HepG2 (cell line): ENCODE results near the gene WDR87. TPM values are rescaled to one million over a fixed set of nuclear protein-coding genes. Genes with fewer than 3 reads are reported as not detected.

Experiments used
- ARID5B ChIP-seq: IDR thresholded peaks from 2 replicates; pipeline ENCODE4 v1.4.0; 2020; ENCODE audit warnings: mild to moderate bottlenecking, missing genetic modification reagents
- BCL6 ChIP-seq: IDR thresholded peaks from 2 replicates; pipeline ENCODE4 v1.6.1; 2016; ENCODE audit warnings: missing genetic modification reagents, missing compliant biosample characterization
- HDAC2 ChIP-seq: sonication (generic); formaldehyde crosslinking; IDR thresholded peaks from 2 replicates; pipeline ENCODE4 v1.4.0; 2020; ENCODE audit warnings: missing genetic modification reagents
- SKI ChIP-seq: fragments of 450-650 bp; IDR thresholded peaks from one replicate; pipeline ENCODE4 v1.6.1; 2018; ENCODE audit warnings: mild to moderate bottlenecking; ENCODE audit not compliant: partially characterized antibody
- SKIL ChIP-seq: sonication (generic); formaldehyde crosslinking; IDR thresholded peaks from 2 replicates; pipeline ENCODE4 v1.8.0; 2022; ENCODE audit warnings: missing genetic modification reagents, mild to moderate bottlenecking, moderate library complexity, borderline replicate concordance
- TOPORS ChIP-seq: sonication (generic); formaldehyde crosslinking; IDR thresholded peaks from 2 replicates; pipeline ENCODE4 v1.8.0; 2023; ENCODE audit warnings: mild to moderate bottlenecking, missing genetic modification reagents
- polyA plus RNA-seq, 8 experiments: library from polyadenylated mRNA; depleted of rRNA in 3 of 8; stranded (reverse) in 7 of 8; unstranded in 1 of 8; fragments of >200 nt; fragmentation: Illumina TruSeq in 4 of 8; extraction: Trizol in 4 of 8; gene quantifications; 2 replicates each; pipeline versions ENCODE4 v1.2.1 to v1.2.3, GENCODE V29; 2011 to 2016; ENCODE audit warnings: low read depth in 4 of 8, missing spikeins in 1 of 8, mixed read lengths in 1 of 8; ENCODE audit not compliant: insufficient read depth in 1 of 8
- total RNA-seq, 5 experiments: library from RNA; depleted of rRNA; stranded (reverse); fragments of >200 nt; fragmentation: Illumina TruSeq; extraction: Trizol; gene quantifications; 2 replicates each; pipeline ENCODE4 v1.2.3, GENCODE V29; 2016; ENCODE audit warnings: low read depth in 1 of 5

Gene WDR87
- total and polyA plus RNA-seq, 2 of the 13 experiments (the other 11 are each of a cell fraction or from before 2014, with no cell fraction given), result not detected

- TF ChIP-seq SKIL (peak; percentile 7; the same call in 1 of the 2 replicates), ARID5B (peak; percentile 87), HDAC2 (CRISPR knock-in tag) (peak; percentile 30; the same call in 1 of the 2 replicates), TOPORS (CRISPR knock-in tag) (no peak), SKI (peak; percentile 50), BCL6 (CRISPR knock-in tag) (peak; percentile 71)
Measured at GRCh38 chr19:37920591-37921450, 14.4 kb upstream of the WDR87 start (continued).
